ENCODE measurements around the gene CEP55. TPM values are rescaled to one million over a fixed set of nuclear protein-coding genes. Genes with fewer than 3 reads are reported as not detected.

The CEP55 gene
- total RNA-seq, 4 donors from 2014 or later, result 1.1 to 13.1 (median 4.3) TPM; not detected in 1

DNA sequence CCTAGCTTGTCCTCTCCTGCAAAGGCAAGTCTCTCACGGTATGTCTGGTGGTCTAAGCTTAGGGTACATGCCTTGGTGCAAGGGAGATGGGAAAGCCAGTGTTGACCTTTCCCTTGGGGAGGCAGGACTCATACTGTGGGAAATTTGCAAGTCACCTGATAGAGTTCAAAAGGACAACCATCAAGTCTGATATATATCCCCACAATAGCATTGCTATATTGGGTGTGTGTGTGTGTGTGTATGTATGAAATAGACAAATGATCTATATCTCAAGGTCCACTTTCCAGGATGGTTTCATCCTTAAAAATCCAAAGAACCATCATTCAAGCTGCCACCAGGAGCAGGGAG, 57.9 kb downstream of the CEP55 start:
- Histone ChIP-seq H3K4me3 (no peak overlapping the region), H3K9me3 (no peaks in the 10 kb centered on the region), H3K4me1 (peaks cover 0 to 21% (median 6%) of the 10 kb centered on the region in 4 donors), H3K27ac (no peak overlapping the region), H3K36me3 (no peaks in the 10 kb centered on the region), H3K27me3 (no peaks in the 10 kb centered on the region)
- in situ Hi-C loops (cut with MboI; ENCODE audit: low pct_ligation_motif_present in 1 of 4, low pct_unique_long_range_greater_than_20kb in 1 of 4, low sequenced_read_pairs in 3 of 4) (loop anchor here in 2 of 4 donors (10.0 kb wide), 1 partner anchor 121 kb away; no protein-coding TSS in a partner anchor), intact Hi-C loops (cut with DNase I; ENCODE audit: low total_unique reads) (no loop called here)
- WGBS, 2 donors (ENCODE audit: low coverage in 1 of 2), result 86% methylated on average over 1 of the region's 1 CpG; no CpG with 5 or more reads in 1 of the 2 donors
- DNase-seq, result no peak
- TF ChIP-seq POLR2A (IDR thresholded peaks at IDR 0.05) (no peak), EP300 (IDR thresholded peaks at IDR 0.05; ENCODE audit: low read depth) (no peak), POLR2AphosphoS5 (IDR thresholded peaks at IDR 0.05) (no peak)
- TF ChIP-seq, protein P1, sequence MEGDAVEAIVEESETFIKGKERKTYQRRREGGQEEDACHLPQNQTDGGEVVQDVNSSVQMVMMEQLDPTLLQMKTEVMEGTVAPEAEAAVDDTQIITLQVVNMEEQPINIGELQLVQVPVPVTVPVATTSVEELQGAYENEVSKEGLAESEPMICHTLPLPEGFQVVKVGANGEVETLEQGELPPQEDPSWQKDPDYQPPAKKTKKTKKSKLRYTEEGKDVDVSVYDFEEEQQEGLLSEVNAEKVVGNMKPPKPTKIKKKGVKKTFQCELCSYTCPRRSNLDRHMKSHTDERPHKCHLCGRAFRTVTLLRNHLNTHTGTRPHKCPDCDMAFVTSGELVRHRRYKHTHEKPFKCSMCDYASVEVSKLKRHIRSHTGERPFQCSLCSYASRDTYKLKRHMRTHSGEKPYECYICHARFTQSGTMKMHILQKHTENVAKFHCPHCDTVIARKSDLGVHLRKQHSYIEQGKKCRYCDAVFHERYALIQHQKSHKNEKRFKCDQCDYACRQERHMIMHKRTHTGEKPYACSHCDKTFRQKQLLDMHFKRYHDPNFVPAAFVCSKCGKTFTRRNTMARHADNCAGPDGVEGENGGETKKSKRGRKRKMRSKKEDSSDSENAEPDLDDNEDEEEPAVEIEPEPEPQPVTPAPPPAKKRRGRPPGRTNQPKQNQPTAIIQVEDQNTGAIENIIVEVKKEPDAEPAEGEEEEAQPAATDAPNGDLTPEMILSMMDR (IDR thresholded peaks at IDR 0.05), result no peak

DNA sequence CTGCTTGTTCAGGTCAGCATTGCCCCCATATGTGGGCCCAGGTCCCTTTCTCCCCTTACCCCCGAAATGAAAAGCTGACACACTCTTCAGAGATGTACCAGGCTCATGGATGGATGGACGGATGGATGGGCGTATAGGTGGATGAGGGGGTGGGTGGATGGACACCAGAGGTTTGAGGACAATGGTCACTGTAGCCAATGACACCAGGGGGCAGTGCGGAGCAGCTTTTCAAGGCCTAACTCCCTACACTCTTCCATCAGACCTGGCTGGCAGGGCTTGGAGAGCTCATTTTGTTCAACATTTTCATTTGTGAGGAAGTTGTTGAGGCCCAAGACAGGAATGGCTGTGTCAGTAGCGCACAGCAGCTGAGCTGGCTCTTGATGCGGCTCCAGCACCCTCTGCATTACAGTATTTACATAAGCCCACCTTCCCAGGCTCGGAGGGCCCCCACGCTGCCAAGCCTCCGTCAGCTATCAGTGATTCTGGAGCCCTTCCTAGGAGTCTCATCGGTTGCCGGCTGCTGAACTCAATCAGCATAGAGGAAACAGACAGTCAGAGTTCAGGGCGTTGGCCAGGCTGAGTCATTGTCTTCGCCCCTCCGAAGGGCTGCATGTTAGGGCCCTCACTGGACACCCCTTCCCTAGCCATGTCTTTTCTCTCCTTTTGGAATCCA, 58.5 kb downstream of the CEP55 start:
- H3K4me3 ChIP-seq, result no peak overlapping the region
- 37 to 48% methylated on average over 2 to 14 of the region's 14 CpGs for WGBS, 2 donors (ENCODE audit: low coverage in 1 of 2)
- H3K9me3 ChIP-seq, result no peaks in the 10 kb centered on the region
- peak; percentile 83 for DNase-seq
- H3K27me3 ChIP-seq, result no peaks in the 10 kb centered on the region
- H3K27ac ChIP-seq, result peak overlapping the region in 2 of 4 donors; percentile 5 to 24
- intact Hi-C loops (cut with DNase I; ENCODE audit: low total_unique reads) (no loop called here), in situ Hi-C loops (cut with MboI; ENCODE audit: low pct_ligation_motif_present in 1 of 4, low pct_unique_long_range_greater_than_20kb in 1 of 4, low sequenced_read_pairs in 3 of 4) (loop anchor here in 2 of 4 donors (10.0 kb wide), 1 partner anchor 120 kb away; no protein-coding TSS in a partner anchor)
- H3K4me1 ChIP-seq, result peaks cover 0 to 21% (median 6%) of the 10 kb centered on the region in 4 donors
- no peak for TF ChIP-seq POLR2A (IDR thresholded peaks at IDR 0.05)
- TF ChIP-seq, protein P1 (IDR thresholded peaks at IDR 0.05), result peak; percentile 52 to 75 (median 66)
- TF ChIP-seq EP300 (IDR thresholded peaks at IDR 0.05; ENCODE audit: low read depth), result no peak
- no peaks in the 10 kb centered on the region for H3K36me3 ChIP-seq

DNA sequence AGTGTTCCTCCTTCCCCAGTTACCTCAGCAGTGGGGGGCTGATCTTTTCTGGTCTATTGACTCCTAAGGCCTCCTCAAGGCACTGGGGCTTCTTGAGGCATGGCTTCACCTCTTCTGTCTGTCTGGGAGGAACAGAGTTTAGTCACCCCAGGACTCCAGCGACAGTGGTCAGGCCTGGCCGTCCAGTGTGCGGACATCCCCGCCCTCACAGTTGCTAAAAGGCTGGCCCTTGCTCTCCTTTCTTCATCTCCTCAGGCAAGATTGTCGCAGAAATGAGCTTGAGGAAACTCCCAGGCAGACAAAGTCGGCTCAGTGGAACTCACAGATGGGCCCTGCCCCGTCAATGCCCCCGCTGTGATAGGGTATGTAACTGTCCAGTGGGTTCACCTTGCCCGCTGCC, 63.1 kb downstream of the CEP55 start:
- intact Hi-C loops (cut with DNase I; ENCODE audit: low total_unique reads), result no loop called here
- 83 to 95% methylated on average over 1 to 9 of the region's 9 CpGs for WGBS, 2 donors (ENCODE audit: low coverage in 1 of 2)

DNA sequence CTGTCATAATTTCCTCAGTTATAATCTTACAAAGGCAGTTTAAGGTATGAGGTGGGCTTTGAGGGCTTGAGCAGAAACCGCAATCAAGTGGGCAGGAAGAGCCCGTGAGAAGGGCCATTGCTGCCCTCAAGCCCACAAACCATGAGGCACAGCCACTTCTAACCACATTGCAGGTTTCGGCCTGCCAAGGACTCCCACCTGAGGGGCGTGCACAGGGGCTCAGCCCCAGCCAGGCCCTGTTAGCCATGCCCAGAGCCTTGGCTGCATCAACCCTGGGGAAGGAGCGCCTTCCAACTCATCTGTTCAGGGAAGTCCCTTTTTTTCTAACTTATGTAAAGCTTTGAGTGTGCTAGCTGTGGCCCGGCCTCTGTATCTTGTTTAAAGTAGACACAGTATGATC, 64.1 kb downstream of the CEP55 start:
- no peak for DNase-seq

More for the DNA sequence above, 63.1 kb downstream of the CEP55 start:
- no peak for DNase-seq
- TF ChIP-seq POLR2A (IDR thresholded peaks at IDR 0.05) (no peak), POLR2AphosphoS5 (IDR thresholded peaks at IDR 0.05) (no peak), EP300 (IDR thresholded peaks at IDR 0.05; ENCODE audit: low read depth) (no peak)
- TF ChIP-seq, protein P1 (IDR thresholded peaks at IDR 0.05), result no peak
- peaks cover 0 to 6% (median 0%) of the 10 kb centered on the region in 4 donors for H3K4me1 ChIP-seq
- no peak overlapping the region for H3K4me3 ChIP-seq
- no peak overlapping the region for H3K27ac ChIP-seq
- no peaks in the 10 kb centered on the region for H3K36me3 ChIP-seq
- H3K27me3 ChIP-seq, result no peaks in the 10 kb centered on the region
- no peaks in the 10 kb centered on the region for H3K9me3 ChIP-seq
- in situ Hi-C loops (cut with MboI; ENCODE audit: low pct_ligation_motif_present in 1 of 4, low pct_unique_long_range_greater_than_20kb in 1 of 4, low sequenced_read_pairs in 3 of 4), result loop anchor here in 2 of 4 donors (10.0 kb wide), 1 partner anchor 115 kb away; no protein-coding TSS in a partner anchor

More for the DNA sequence above, 64.1 kb downstream of the CEP55 start:
- in situ Hi-C loops (cut with MboI; ENCODE audit: low pct_ligation_motif_present in 1 of 4, low pct_unique_long_range_greater_than_20kb in 1 of 4, low sequenced_read_pairs in 3 of 4), result no loop called here
- H3K9me3 ChIP-seq, result no peaks in the 10 kb centered on the region
- TF ChIP-seq EP300 (IDR thresholded peaks at IDR 0.05; ENCODE audit: low read depth), result no peak
- no peak for TF ChIP-seq POLR2A (IDR thresholded peaks at IDR 0.05)
- TF ChIP-seq, protein P1 (IDR thresholded peaks at IDR 0.05), result no peak
- no peak for TF ChIP-seq POLR2AphosphoS5 (IDR thresholded peaks at IDR 0.05)
- no peaks in the 10 kb centered on the region for H3K36me3 ChIP-seq
- intact Hi-C loops (cut with DNase I; ENCODE audit: low total_unique reads), result no loop called here
- H3K4me3 ChIP-seq, result no peak overlapping the region
- no peak overlapping the region for H3K27ac ChIP-seq
- H3K27me3 ChIP-seq, result peaks cover 8% of the 10 kb centered on the region
- 89 to 100% methylated on average over 1 to 6 of the region's 6 CpGs for WGBS, 2 donors (ENCODE audit: low coverage in 1 of 2)
- no peaks in the 10 kb centered on the region for H3K4me1 ChIP-seq

All from transverse colon (tissue), 4 donors.